IPS DF 6.9 (cell line): ENCODE results near the gene COLEC11.

Experiments
- DNase-seq: peaks from one replicate; pipeline ENCODE4 v3.0.0-alpha.2; 2013; ENCODE audit warnings: low read depth, low spot score
- H3K27ac ChIP-seq: one replicate; pipeline ENCODE4 v1.5.1; 2013; ENCODE audit warnings: low read length, control low read depth
- H3K27me3 ChIP-seq: 2 replicates; pipeline ENCODE4 v1.6.1; 2013; ENCODE audit warnings: mild to moderate bottlenecking, low read length; ENCODE audit not compliant: control insufficient read depth, insufficient read depth
- H3K36me3 ChIP-seq: 2 replicates; pipeline ENCODE4 v1.6.1; 2013; ENCODE audit warnings: low read length; ENCODE audit not compliant: control insufficient read depth, insufficient read depth
- H3K4me1 ChIP-seq: 2 replicates; pipeline ENCODE4 v1.6.1; 2013; ENCODE audit warnings: low read length; ENCODE audit not compliant: control insufficient read depth, insufficient read depth
- H3K4me3 ChIP-seq: 2 replicates; pipeline ENCODE4 v1.5.1; 2013; ENCODE audit warnings: mild to moderate bottlenecking, low read length
- H3K9me3 ChIP-seq: 2 replicates; pipeline ENCODE4 v1.6.1; 2013; ENCODE audit warnings: low read length, inconsistent platforms; ENCODE audit not compliant: control insufficient read depth, insufficient read depth
- WGBS: extraction: QIAGEN DNeasy Blood & Tissue Kit; methylation state at CpG from one replicate; pipeline ENCODE4 v1.1.7; 2013; ENCODE audit warnings: mixed read lengths, missing lambda C conversion rate; ENCODE audit not compliant: insufficient read length, insufficient coverage; 5-methylcytosine and 5-hydroxymethylcytosine counted together

COLEC11 gene

GRCh38 chr2:3626118-3626811 is 31.4 kb downstream of the COLEC11 start:
- no peaks in the 10 kb centered on the region for H3K9me3 ChIP-seq
- no peaks in the 10 kb centered on the region for H3K36me3 ChIP-seq
- DNase-seq = no peak
- no peaks in the 10 kb centered on the region for H3K4me1 ChIP-seq
- no peak overlapping the region for H3K27ac ChIP-seq
- no CpG with 5 or more reads among the region's 12 CpGs for WGBS
- no peak overlapping the region for H3K4me3 ChIP-seq
- no peaks in the 10 kb centered on the region for H3K27me3 ChIP-seq

GRCh38 chr2:3626812-3627499 is 32.0 kb downstream of the COLEC11 start:
- Histone ChIP-seq H3K4me1 (no peaks in the 10 kb centered on the region), H3K27me3 (no peaks in the 10 kb centered on the region), H3K9me3 (no peaks in the 10 kb centered on the region), H3K4me3 (no peak overlapping the region), H3K36me3 (no peaks in the 10 kb centered on the region), H3K27ac (no peak overlapping the region)
- no peak for DNase-seq
- no CpG with 5 or more reads among the region's 25 CpGs for WGBS

- H3K27me3 ChIP-seq = no peaks in the 10 kb centered on the region
- WGBS = no CpG with 5 or more reads among the region's 21 CpGs
- no peak overlapping the region for H3K27ac ChIP-seq
- H3K4me3 ChIP-seq = no peak overlapping the region
- no peaks in the 10 kb centered on the region for H3K36me3 ChIP-seq
- no peak for DNase-seq
- no peaks in the 10 kb centered on the region for H3K9me3 ChIP-seq
- H3K4me1 ChIP-seq = no peaks in the 10 kb centered on the region
These were observed 32.7 kb downstream of the COLEC11 start for GRCh38 chr2:3627500-3628100.

GRCh38 chr2:3628241-3628679 is 33.3 kb downstream of the COLEC11 start:
- no peaks in the 10 kb centered on the region for H3K4me1 ChIP-seq
- no peak for DNase-seq
- H3K27ac ChIP-seq = no peak overlapping the region
- no CpG with 5 or more reads among the region's 10 CpGs for WGBS
- no peaks in the 10 kb centered on the region for H3K9me3 ChIP-seq
- H3K27me3 ChIP-seq = no peaks in the 10 kb centered on the region
- no peak overlapping the region for H3K4me3 ChIP-seq
- no peaks in the 10 kb centered on the region for H3K36me3 ChIP-seq

- DNase-seq = no peak
- no CpG with 5 or more reads among the region's 12 CpGs for WGBS
- no peaks in the 10 kb centered on the region for H3K36me3 ChIP-seq
- H3K27ac ChIP-seq = no peak overlapping the region
- H3K4me1 ChIP-seq = no peaks in the 10 kb centered on the region
- H3K27me3 ChIP-seq = no peaks in the 10 kb centered on the region
- H3K4me3 ChIP-seq = no peak overlapping the region
- no peaks in the 10 kb centered on the region for H3K9me3 ChIP-seq
These were observed 33.9 kb downstream of the COLEC11 start for GRCh38 chr2:3628800-3629199.

GRCh38 chr2:3630631-3631030 is 35.7 kb downstream of the COLEC11 start:
- H3K27ac ChIP-seq = no peak overlapping the region
- no CpG with 5 or more reads among the region's 7 CpGs for WGBS
- no peak for DNase-seq
- no peak overlapping the region for H3K4me3 ChIP-seq
- no peaks in the 10 kb centered on the region for H3K36me3 ChIP-seq
- H3K27me3 ChIP-seq = no peaks in the 10 kb centered on the region
- no peaks in the 10 kb centered on the region for H3K9me3 ChIP-seq
- H3K4me1 ChIP-seq = no peaks in the 10 kb centered on the region

GRCh38 chr2:3631161-3631850 is 36.4 kb downstream of the COLEC11 start:
- DNase-seq = no peak
- no peaks in the 10 kb centered on the region for H3K9me3 ChIP-seq
- no peaks in the 10 kb centered on the region for H3K27me3 ChIP-seq
- no peak overlapping the region for H3K27ac ChIP-seq
- no peaks in the 10 kb centered on the region for H3K4me1 ChIP-seq
- WGBS = no CpG with 5 or more reads among the region's 15 CpGs
- no peaks in the 10 kb centered on the region for H3K36me3 ChIP-seq
- no peak overlapping the region for H3K4me3 ChIP-seq

- no peak overlapping the region for H3K27ac ChIP-seq
- H3K36me3 ChIP-seq = no peaks in the 10 kb centered on the region
- no peak overlapping the region for H3K4me3 ChIP-seq
- DNase-seq = no peak
- H3K27me3 ChIP-seq = no peaks in the 10 kb centered on the region
- H3K4me1 ChIP-seq = no peaks in the 10 kb centered on the region
- WGBS = no CpG with 5 or more reads among the region's 26 CpGs
- no peaks in the 10 kb centered on the region for H3K9me3 ChIP-seq
These were observed 37.1 kb downstream of the COLEC11 start for GRCh38 chr2:3631851-3632659.

GRCh38 chr2:3633089-3633981 is 38.4 kb downstream of the COLEC11 start:
- Histone ChIP-seq H3K4me3 (no peak overlapping the region), H3K9me3 (no peaks in the 10 kb centered on the region), H3K36me3 (no peaks in the 10 kb centered on the region), H3K27me3 (no peaks in the 10 kb centered on the region), H3K27ac (no peak overlapping the region), H3K4me1 (no peaks in the 10 kb centered on the region)
- DNase-seq = no peak
- no CpG with 5 or more reads among the region's 33 CpGs for WGBS
